ENCODE data around the gene GPSM1.
"Not testable (repeated sequence)": the region's sequence is repeated elsewhere in the genome, so short reads cannot be mapped to it uniquely, and the experiment has no call there.

GPSM1 gene

GRCh38 chr9:136345281-136346156 is 18.2 kb downstream of the GPSM1 start:
- DNase-seq (ENCODE audit: low read depth): no peak

DNA sequence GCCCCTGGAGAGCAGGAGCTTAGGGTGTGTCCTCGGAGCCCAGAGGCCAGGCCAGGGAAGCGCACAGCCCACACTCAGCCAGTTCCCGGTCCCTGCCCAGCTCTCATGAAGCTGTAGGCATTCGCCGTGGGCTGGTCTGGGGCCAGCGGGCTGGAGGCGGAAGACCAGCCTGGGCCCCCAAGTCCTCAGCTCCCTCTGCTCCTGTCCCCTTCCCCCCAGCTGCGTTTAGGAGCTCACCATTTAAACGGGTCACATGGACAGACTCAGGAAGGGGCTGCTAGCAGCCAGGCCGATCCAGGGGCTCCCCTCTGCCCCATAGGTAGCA is 18.8 kb downstream of the GPSM1 start:
- no peak for DNase-seq (ENCODE audit: low read depth)

DNA sequence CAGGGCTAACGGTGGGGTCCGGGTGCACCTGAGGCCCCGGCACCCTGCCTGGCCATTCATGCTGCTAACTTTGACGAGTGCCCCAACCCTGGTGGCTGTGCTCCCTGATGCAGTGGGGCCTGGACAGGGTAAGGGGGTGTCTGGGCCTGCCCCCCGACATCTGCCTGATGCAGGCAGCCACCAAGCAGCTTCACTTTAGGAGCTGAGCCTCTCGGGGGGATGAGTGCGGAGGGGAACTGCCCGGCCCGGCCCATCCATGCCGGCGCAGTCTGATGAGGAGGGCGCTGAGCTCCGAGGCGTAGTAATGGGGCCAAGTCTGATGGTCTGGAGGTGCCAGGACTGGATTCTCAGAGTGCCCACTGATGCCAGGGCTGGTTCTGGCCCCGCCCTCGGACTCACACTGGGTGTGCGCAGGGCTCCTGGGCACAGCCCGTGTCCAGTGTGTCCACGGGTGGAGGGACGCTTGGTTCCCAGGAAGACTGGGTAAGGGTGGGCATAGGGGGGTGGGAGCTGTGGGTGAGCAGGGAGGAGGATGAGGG is 19.7 kb downstream of the GPSM1 start:
- no peak for DNase-seq (ENCODE audit: low read depth)

DNA sequence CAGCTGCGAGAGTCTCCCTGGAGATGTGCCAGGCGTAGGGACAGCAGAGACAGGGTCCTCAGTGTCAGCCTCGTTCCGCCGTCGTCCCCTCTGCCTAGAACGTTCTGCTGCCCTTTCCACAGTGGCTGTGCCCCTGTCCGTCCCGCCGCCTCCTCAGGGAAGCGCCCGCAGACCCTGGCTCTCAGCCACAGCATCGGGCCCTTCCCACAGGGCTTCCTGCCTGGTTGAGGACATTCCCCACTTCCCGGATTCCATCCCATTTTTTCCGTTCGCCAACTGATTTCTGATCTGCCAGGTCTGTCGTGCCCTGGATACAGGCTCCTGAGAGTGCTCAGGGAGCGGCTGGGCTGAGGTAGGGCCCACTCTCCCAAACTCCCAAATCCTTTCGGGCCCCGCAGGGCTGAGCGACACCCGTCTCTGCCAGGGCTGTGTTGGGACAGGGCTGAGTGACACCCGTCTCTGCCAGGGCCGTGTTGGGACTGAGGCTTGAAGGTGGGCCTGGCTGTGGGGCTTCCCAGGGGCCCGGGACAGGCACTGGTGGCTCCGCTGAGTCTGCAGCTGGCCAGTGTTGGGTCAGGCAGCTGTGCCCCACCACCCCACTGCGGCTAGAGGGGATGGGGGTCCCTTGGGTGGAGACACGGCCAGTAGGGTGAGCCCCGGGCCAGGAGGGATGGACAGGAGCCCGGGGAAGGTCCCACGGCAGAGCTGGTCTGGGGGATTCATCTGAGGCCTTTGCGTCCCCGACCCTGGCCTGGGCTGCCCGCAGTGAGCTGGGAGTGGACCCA is 20.3 kb downstream of the GPSM1 start:
- DNase-seq (ENCODE audit: low read depth): no peak

DNA sequence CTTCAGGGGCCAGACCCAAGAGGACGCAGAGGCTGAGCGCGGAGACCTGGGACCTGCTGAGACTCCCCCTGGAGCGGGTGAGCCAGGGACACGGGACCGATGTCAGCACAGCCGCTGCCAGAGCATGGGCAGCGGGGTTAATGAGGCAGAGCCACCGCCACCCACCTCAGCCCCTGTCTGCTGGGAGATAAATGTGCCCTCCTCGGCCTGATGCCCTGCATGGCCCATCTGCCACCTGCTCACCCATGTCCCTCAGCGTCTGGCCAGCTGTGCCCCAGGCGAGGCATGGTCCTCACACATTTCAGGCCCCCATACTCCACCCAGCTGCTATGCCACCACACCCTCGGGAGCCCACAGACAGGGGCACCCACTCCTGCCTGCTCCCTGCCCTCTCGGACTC is 21.4 kb downstream of the GPSM1 start:
- DNase-seq (ENCODE audit: low read depth): no peak

- DNase-seq (ENCODE audit: low read depth): no peak
These were observed 22.2 kb downstream of the GPSM1 start for GRCh38 chr9:136349546-136349945.

DNA sequence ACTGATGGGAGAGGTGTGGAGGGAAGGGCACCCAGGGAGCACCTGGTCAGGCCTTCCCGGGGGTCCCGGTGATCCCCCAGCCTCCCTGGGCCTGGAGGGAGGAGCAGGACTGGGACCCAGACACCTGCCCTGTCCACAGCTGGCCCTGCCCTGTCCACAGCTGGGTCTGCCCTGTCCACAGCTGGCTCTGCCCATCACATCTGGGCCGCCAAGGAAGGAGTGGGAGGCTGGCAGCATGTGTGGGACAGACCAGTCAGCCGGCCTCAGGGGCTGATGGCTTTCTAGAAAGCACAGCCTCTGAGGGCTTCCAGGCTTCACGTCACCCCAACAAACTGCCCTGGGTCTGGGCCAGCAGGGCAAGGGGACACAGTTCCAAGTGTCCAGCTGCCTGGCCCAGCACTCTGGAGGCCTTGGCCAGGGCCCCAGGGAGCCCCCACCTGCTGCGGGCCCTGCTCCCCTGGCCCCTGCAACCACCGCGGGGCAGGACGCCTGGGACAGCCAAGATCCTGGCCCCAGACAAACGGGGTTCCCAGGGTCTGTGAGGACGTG is 24.0 kb downstream of the GPSM1 start:
- DNase-seq (ENCODE audit: low read depth): no peak

GRCh38 chr9:136351868-136352267 is 24.5 kb downstream of the GPSM1 start:
- DNase-seq (ENCODE audit: low read depth): not testable (repeated sequence)

DNA sequence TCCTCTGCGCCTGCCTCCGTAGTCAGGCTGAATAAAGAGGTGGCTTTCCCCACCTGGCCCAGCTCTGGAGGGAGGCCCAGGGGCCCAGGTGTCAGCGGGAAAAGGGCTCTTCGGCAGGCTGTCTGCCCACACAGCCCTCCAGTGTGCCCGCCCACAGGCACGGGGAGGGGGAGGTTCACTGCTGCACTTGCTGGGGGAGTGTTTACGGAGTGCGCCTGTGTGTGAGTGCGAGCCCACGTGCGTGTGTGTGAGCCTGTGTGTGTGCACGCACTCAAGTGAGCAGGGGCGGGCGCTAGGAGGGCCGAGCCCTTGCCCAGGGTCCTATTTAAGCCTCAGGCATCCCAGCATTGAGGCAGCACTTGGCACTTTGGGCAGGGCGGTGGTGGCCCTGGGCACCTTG is 25.3 kb downstream of the GPSM1 start:
- DNase-seq (ENCODE audit: low read depth): no peak

- DNase-seq (ENCODE audit: low read depth): no peak
These were observed 25.7 kb downstream of the GPSM1 start for GRCh38 chr9:136353088-136353487.

- DNase-seq (ENCODE audit: low read depth): no peak
These were observed 26.6 kb downstream of the GPSM1 start for GRCh38 chr9:136353757-136354488.

- DNase-seq (ENCODE audit: low read depth): no peak
These were observed 27.3 kb downstream of the GPSM1 start for GRCh38 chr9:136354592-136355085.

GRCh38 chr9:136355616-136356557 is 28.5 kb downstream of the GPSM1 start:
- no peak for DNase-seq (ENCODE audit: low read depth)

- no peak for DNase-seq (ENCODE audit: low read depth)
These were observed 29.9 kb downstream of the GPSM1 start for GRCh38 chr9:136357202-136357725.

DNA sequence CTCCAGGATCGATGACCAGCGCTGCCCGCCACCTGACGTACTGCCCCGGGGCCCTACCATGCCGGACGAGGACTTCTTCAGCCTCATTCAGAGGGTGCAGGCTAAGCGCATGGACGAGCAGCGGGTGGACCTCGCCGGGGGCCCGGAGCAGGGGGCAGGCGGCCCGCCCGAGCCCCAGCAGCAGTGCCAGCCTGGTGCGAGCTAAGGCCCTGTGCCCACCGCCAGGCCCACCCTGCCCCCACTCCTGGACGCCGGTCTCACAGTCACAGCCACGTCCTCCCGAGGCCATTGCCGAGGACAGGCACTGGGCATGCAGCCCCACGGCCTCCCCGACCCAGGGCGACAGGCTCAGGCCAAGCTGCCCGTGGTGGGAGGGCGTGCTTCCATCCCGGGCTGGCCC is 30.7 kb downstream of the GPSM1 start:
- no peak for DNase-seq (ENCODE audit: low read depth)

DNA sequence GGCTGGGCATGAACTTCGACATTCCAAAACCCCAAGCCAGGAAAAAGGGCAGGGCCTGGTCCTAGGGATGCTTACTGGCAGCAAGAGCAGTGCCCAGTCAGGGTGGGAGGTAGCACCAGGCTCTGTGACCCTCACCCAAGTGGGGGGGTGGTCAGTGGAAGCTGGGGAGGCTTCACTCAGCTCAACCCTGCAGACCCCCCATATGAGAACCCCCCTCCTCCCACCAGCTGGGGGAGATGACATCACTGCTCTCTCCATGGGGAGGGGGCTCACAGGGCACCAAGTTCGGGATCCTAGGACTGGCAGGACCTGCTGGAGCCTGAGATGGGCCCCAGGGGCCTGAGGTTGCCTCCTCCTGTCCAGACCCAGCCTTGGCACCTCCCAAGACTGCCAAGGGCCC is 31.5 kb downstream of the GPSM1 start:
- DNase-seq (ENCODE audit: low read depth): no peak

DNA sequence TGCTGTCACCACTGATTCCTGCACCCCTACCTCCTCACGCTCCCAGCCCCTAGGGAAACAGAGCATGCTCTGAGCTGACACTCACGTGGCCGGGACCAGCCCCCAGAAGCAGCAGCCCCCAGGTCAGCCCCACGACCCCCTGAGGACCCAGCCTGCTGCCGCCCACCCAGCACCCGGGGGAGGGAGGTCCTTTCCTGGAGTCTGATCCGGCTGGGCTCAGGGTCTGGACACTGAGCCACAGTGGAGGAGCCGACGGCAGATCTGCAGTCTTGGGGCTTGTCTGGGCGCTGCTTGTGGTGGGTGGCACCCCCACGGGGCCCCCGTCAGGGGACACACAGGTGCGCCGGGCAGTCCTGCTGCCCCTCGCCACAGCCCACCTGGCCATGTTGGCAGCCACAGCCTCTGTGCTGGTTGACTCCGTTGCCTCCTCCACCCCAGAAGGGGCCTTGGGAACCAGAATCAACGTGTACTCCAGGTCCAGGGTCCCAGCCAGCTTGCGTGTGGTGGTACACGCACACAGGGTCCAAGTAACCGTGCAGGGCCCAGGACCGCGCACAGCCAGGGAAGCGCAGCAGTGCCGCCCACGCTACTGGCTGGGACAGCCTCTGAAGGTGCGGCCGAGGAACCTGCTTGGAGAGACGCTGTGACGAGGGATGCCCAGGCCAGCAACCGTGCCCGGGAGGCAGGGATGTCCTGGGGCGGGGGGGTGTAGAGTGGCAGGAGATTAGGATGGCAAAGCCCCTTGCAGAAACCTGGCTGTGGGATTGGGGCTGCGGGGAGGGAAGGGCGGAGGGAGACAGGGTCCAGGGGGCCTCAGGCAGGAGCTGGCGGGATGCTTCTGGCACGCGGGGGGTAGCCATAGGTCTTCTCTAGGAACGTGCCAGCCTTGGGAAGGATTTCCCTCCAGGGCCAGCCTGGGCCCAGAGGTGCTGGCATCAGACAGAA is 32.7 kb downstream of the GPSM1 start:
- DNase-seq (ENCODE audit: low read depth): no peak

- no peak for DNase-seq (ENCODE audit: low read depth)
These were observed 33.9 kb downstream of the GPSM1 start for GRCh38 chr9:136361047-136361753.

Data from activated gamma-delta T cell treated with anti-CD3 and anti-CD28 coated beads, Interleukin-2, amount 50 U/mL, for 16 hours (primary cell).